Neuronal stem cell (in vitro differentiated cells): ENCODE results near the gene CEBPB.
A peak's percentile ranks its signal among the peaks of the same experiment; 100 is the strongest.

Source experiments
- DNase-seq: peaks from one replicate; pipeline ENCODE4 v3.0.0-alpha.2; 2013; ENCODE audit warnings: low spot score
- H2AFZ ChIP-seq: one replicate; pipeline ENCODE4 v1.6.1; 2013; ENCODE audit warnings: mild to moderate bottlenecking, low read length, inconsistent platforms
- H2AK5ac ChIP-seq: 2 replicates; pipeline ENCODE4 v1.6.1; 2013; ENCODE audit warnings: low read depth, mild to moderate bottlenecking, inconsistent platforms, low read length, moderate library complexity, mixed read lengths
- H2BK120ac ChIP-seq: 2 replicates; pipeline ENCODE4 v1.6.1; 2013; ENCODE audit warnings: low read depth, mild to moderate bottlenecking, inconsistent platforms, low read length, moderate library complexity, mixed read lengths
- H2BK12ac ChIP-seq: one replicate; pipeline ENCODE4 v1.6.1; 2013; ENCODE audit warnings: low read length, inconsistent platforms
- H2BK15ac ChIP-seq: 2 replicates; pipeline ENCODE4 v1.6.1; 2013; ENCODE audit warnings: mild to moderate bottlenecking, low read length, inconsistent platforms, mixed read lengths
- H2BK5ac ChIP-seq: one replicate; pipeline ENCODE4 v1.6.1; 2013; ENCODE audit warnings: inconsistent platforms, mild to moderate bottlenecking, low read length, moderate library complexity
- H3K14ac ChIP-seq: one replicate; pipeline ENCODE4 v1.6.1; 2013; ENCODE audit warnings: low read length, inconsistent platforms
- H3K18ac ChIP-seq: 2 replicates; pipeline ENCODE4 v1.6.1; 2013; ENCODE audit warnings: low read length, inconsistent platforms
- H3K23ac ChIP-seq: 2 replicates; pipeline ENCODE4 v1.6.1; 2013; ENCODE audit warnings: low read depth, mild to moderate bottlenecking, mixed read lengths, low read length, inconsistent platforms; ENCODE audit not compliant: poor library complexity
- H3K27ac ChIP-seq: replicated peaks from 3 replicates; pipeline ENCODE4 v1.5.1; 2013; ENCODE audit warnings: low read length, inconsistent platforms
- H3K27me3 ChIP-seq, 3 experiments: 2 replicates each; pipeline ENCODE4 v1.6.1; 2013; ENCODE audit warnings: low read length in 3 of 3, mild to moderate bottlenecking in 2 of 3, inconsistent platforms in 1 of 3, low read depth in 1 of 3, mixed read lengths in 1 of 3, moderate library complexity in 1 of 3; ENCODE audit not compliant: control insufficient read depth in 3 of 3, insufficient read depth in 3 of 3
- H3K36me3 ChIP-seq, 2 donors: replicated peaks in 1 of 2; 2 replicates each; pipeline ENCODE4 v1.6.1; 2013; ENCODE audit warnings: low read length in 2 of 2; ENCODE audit not compliant: control insufficient read depth in 2 of 2, insufficient read depth in 2 of 2
- H3K4ac ChIP-seq: 2 replicates; pipeline ENCODE4 v1.6.1; 2013; ENCODE audit warnings: inconsistent platforms, mild to moderate bottlenecking, low read length, moderate library complexity
- H3K4me1 ChIP-seq, 2 donors: 1 replicate in 1 of 2; 2 replicates in 1 of 2; pipeline ENCODE4 v1.6.1; 2013; ENCODE audit warnings: low read length in 2 of 2, low read depth in 1 of 2; ENCODE audit not compliant: control insufficient read depth in 2 of 2, insufficient read depth in 1 of 2
- H3K4me2 ChIP-seq: one replicate; pipeline ENCODE4 v1.6.1; 2013; ENCODE audit warnings: mild to moderate bottlenecking, low read length, inconsistent platforms; ENCODE audit not compliant: insufficient read depth, poor library complexity, severe bottlenecking
- H3K4me3 ChIP-seq, 2 donors: 2 replicates each; pipeline ENCODE4 v1.5.1; 2013; ENCODE audit warnings: low read length in 2 of 2, mild to moderate bottlenecking in 2 of 2, inconsistent platforms in 1 of 2, moderate library complexity in 1 of 2
- H3K79me1 ChIP-seq: one replicate; pipeline ENCODE4 v1.6.1; 2013; ENCODE audit warnings: low read depth, mild to moderate bottlenecking, inconsistent platforms, low read length, moderate library complexity
- H3K9ac ChIP-seq: one replicate; pipeline ENCODE4 v1.6.1; 2013; ENCODE audit warnings: mild to moderate bottlenecking, low read depth, low read length, inconsistent platforms; ENCODE audit not compliant: poor library complexity
- H3K9me3 ChIP-seq, 2 donors: replicated peaks in 1 of 2; 2 replicates each; pipeline versions ENCODE3 to v1.6.1; 2013; ENCODE audit warnings: low read length in 2 of 2, mild to moderate bottlenecking in 2 of 2, inconsistent platforms in 1 of 2, low read depth in 1 of 2, mixed read lengths in 1 of 2, moderate library complexity in 1 of 2; ENCODE audit not compliant: control insufficient read depth in 2 of 2, insufficient read depth in 1 of 2
- H4K8ac ChIP-seq: one replicate; pipeline ENCODE4 v1.6.1; 2013; ENCODE audit warnings: low read depth, mild to moderate bottlenecking, inconsistent platforms, low read length, moderate library complexity
- H4K91ac ChIP-seq: one replicate; pipeline ENCODE4 v1.6.1; 2013; ENCODE audit warnings: low read length, low read depth, mild to moderate bottlenecking, inconsistent platforms; ENCODE audit not compliant: poor library complexity
- WGBS, 2 donors: extraction: QIAGEN DNeasy Blood & Tissue Kit; methylation state at CpG; one replicate each; pipeline ENCODE4 v1.1.7; 2013; ENCODE audit warnings: missing lambda C conversion rate in 2 of 2, mixed read lengths in 1 of 2; ENCODE audit not compliant: insufficient read length in 2 of 2, insufficient replicate concordance in 1 of 2; ENCODE audit errors: extremely low coverage in 2 of 2; 5-methylcytosine and 5-hydroxymethylcytosine counted together

Gene CEBPB

GRCh38 chr20:50193836-50194421 lies 3.3 kb downstream of the CEBPB start:
- Histone ChIP-seq H3K27ac (no peak overlapping the region), H2AFZ (no peak overlapping the region), H3K4ac (no peak overlapping the region), H2BK15ac (no peak overlapping the region), H3K23ac (no peak overlapping the region), H3K36me3 (no peaks in the 10 kb centered on the region), H3K4me1 (peaks cover 10 to 13% of the 10 kb centered on the region in 2 donors), H2BK12ac (no peak overlapping the region), H3K9ac (no peak overlapping the region), H3K79me1 (peaks cover 1% of the 10 kb centered on the region), H3K9me3 (peaks cover 0 to 2% of the 10 kb centered on the region in 2 donors), H4K91ac (no peak overlapping the region), H2AK5ac (peak overlapping the region; percentile 65), H3K27me3 (peaks cover 0 to 30% (median 3%) of the 10 kb centered on the region in 3 experiments), H3K4me3 (no peak overlapping the region), H2BK5ac (no peak overlapping the region), H3K4me2 (no peak overlapping the region), H3K14ac (no peak overlapping the region), H3K18ac (no peak overlapping the region), H2BK120ac (no peak overlapping the region), H4K8ac (peak overlapping the region; percentile 23)
- DNase-seq, result no peak
- no CpG with 5 or more reads among the region's 16 CpGs for WGBS, 2 donors

- Histone ChIP-seq H3K27me3 (peaks cover 0 to 28% (median 3%) of the 10 kb centered on the region in 3 experiments), H3K9ac (no peak overlapping the region), H3K18ac (peak overlapping the region; percentile 20), H2BK120ac (no peak overlapping the region), H3K79me1 (peaks cover 1% of the 10 kb centered on the region), H3K14ac (no peak overlapping the region), H2BK12ac (no peak overlapping the region), H2BK15ac (no peak overlapping the region), H3K36me3 (no peaks in the 10 kb centered on the region), H3K4me2 (no peak overlapping the region), H3K9me3 (peaks cover 0 to 2% of the 10 kb centered on the region in 2 donors), H2BK5ac (no peak overlapping the region), H3K4me1 (peaks cover 10 to 13% of the 10 kb centered on the region in 2 donors), H3K4ac (no peak overlapping the region), H4K8ac (no peak overlapping the region), H2AK5ac (peak overlapping the region; percentile 65), H3K4me3 (no peak overlapping the region), H2AFZ (no peak overlapping the region), H3K23ac (no peak overlapping the region), H4K91ac (no peak overlapping the region), H3K27ac (no peak overlapping the region)
- DNase-seq, result no peak
- WGBS, 2 donors, result no CpG with 5 or more reads among the region's 7 CpGs
Observed at GRCh38 chr20:50194422-50194830, 3.8 kb downstream of the CEBPB start.

- no peak overlapping the region for H4K8ac ChIP-seq
- no peak overlapping the region for H2BK120ac ChIP-seq
- no peak overlapping the region for H3K4me3 ChIP-seq
- H3K27me3 ChIP-seq, result peaks cover 0 to 23% (median 3%) of the 10 kb centered on the region in 3 experiments
- no peak overlapping the region for H3K9ac ChIP-seq
- peaks cover 10 to 13% of the 10 kb centered on the region in 2 donors for H3K4me1 ChIP-seq
- H2BK12ac ChIP-seq, result no peak overlapping the region
- no peak overlapping the region for H3K27ac ChIP-seq
- no peak overlapping the region for H2BK5ac ChIP-seq
- H3K14ac ChIP-seq, result no peak overlapping the region
- H3K18ac ChIP-seq, result no peak overlapping the region
- no peak overlapping the region for H3K23ac ChIP-seq
- no peak overlapping the region for H3K4ac ChIP-seq
- H3K36me3 ChIP-seq, result no peaks in the 10 kb centered on the region
- no peak overlapping the region for H2AFZ ChIP-seq
- H3K4me2 ChIP-seq, result no peak overlapping the region
- H3K9me3 ChIP-seq, result peaks cover 0 to 2% of the 10 kb centered on the region in 2 donors
- no peak overlapping the region for H2BK15ac ChIP-seq
- DNase-seq, result no peak
- H3K79me1 ChIP-seq, result peaks cover 1% of the 10 kb centered on the region
- no CpG with 5 or more reads among the region's 8 CpGs for WGBS, 2 donors
- no peak overlapping the region for H4K91ac ChIP-seq
- no peak overlapping the region for H2AK5ac ChIP-seq
Observed at GRCh38 chr20:50194831-50195523, 4.3 kb downstream of the CEBPB start.

GRCh38 chr20:50195524-50196120 lies 5.0 kb downstream of the CEBPB start:
- Histone ChIP-seq H4K91ac (no peak overlapping the region), H3K14ac (no peak overlapping the region), H3K9me3 (peaks cover 0 to 2% of the 10 kb centered on the region in 2 donors), H3K18ac (no peak overlapping the region), H2AK5ac (no peak overlapping the region), H3K4ac (no peak overlapping the region), H3K23ac (no peak overlapping the region), H3K27ac (no peak overlapping the region), H2BK120ac (no peak overlapping the region), H2BK12ac (no peak overlapping the region), H2AFZ (no peak overlapping the region), H4K8ac (no peak overlapping the region), H3K27me3 (peaks cover 0 to 23% (median 3%) of the 10 kb centered on the region in 3 experiments), H3K9ac (no peak overlapping the region), H3K4me2 (no peak overlapping the region), H3K79me1 (peaks cover 1% of the 10 kb centered on the region), H2BK5ac (no peak overlapping the region), H3K4me1 (peaks cover 10 to 15% of the 10 kb centered on the region in 2 donors), H3K36me3 (no peaks in the 10 kb centered on the region), H2BK15ac (no peak overlapping the region), H3K4me3 (no peak overlapping the region)
- DNase-seq, result no peak
- no CpG with 5 or more reads among the region's 13 CpGs for WGBS, 2 donors
